GM21723 (cell line): ENCODE measurements around the gene RBPJ.

Experiments
- ATAC-seq: cut with Tn5 transposase; IDR thresholded peaks from one replicate; pipeline ENCODE4 v1.9.1; 2021; ENCODE audit warnings: mild to moderate bottlenecking, moderate library complexity; ENCODE audit not compliant: unreplicated experiment

Gene RBPJ

GRCh38 chr4:26482508-26483462, 162.0 kb downstream of the RBPJ start:
- no peak for ATAC-seq

GRCh38 chr4:26484032-26484515, 163.3 kb downstream of the RBPJ start:
- no peak for ATAC-seq

- no peak for ATAC-seq
Observed at GRCh38 chr4:26484516-26484915, 163.7 kb downstream of the RBPJ start.
